Tibial nerve (tissue), 4 donors: Measurements from ENCODE around the gene GRB10. TPM values are rescaled to one million over a fixed set of nuclear protein-coding genes. Genes with fewer than 3 reads are reported as not detected.

Experiments used
- DNase-seq, 2 donors: peaks; one replicate each; pipeline ENCODE4 v3.0.0-alpha.2; 2019; ENCODE audit warnings: low spot score in 2 of 2
- H3K27ac ChIP-seq, 4 donors: fragments of 200-600 bp; sonication (generic) in 3 of 4; one replicate each; pipeline ENCODE4 v1.5.1; 2017 to 2019; ENCODE audit warnings: mild to moderate bottlenecking in 1 of 4
- H3K27me3 ChIP-seq, 2 donors: fragments of 200-600 bp; sonication (generic) in 1 of 2; one replicate each; pipeline versions ENCODE4 v1.5.1 to v1.6.0; 2017 to 2019
- H3K36me3 ChIP-seq, 3 donors: fragments of 200-600 bp; sonication (generic); one replicate each; pipeline ENCODE4 v1.5.1; 2018 to 2019
- H3K4me1 ChIP-seq, 4 donors: fragments of 200-600 bp; sonication (generic) in 3 of 4; one replicate each; pipeline ENCODE4 v1.5.1; 2017 to 2019
- H3K4me3 ChIP-seq, 4 donors: fragments of 200-600 bp; sonication (generic) in 3 of 4; one replicate each; pipeline ENCODE4 v1.5.1; 2017 to 2019; ENCODE audit warnings: mild to moderate bottlenecking in 1 of 4, moderate library complexity in 1 of 4
- H3K9me3 ChIP-seq, 4 donors: fragments of 200-600 bp; sonication (generic) in 3 of 4; one replicate each; pipeline ENCODE4 v1.5.1; 2017 to 2019
- EP300 ChIP-seq, 2 donors: sonication (generic); formaldehyde crosslinking; IDR thresholded peaks; one replicate each; pipeline ENCODE4 v1.6.1; 2017; ENCODE audit warnings: antibody characterized with exemption in 2 of 2, mild to moderate bottlenecking in 1 of 2
- POLR2A ChIP-seq, 2 donors: fragments of 450-650 bp; IDR thresholded peaks; one replicate each; pipeline ENCODE4 v1.6.1; 2017; ENCODE audit warnings: antibody characterized with exemption in 2 of 2, mild to moderate bottlenecking in 2 of 2, moderate library complexity in 2 of 2
- WGBS, 2 donors: methylation state at CpG; one replicate each; pipeline ENCODE4 v1.1.5; 2018; 5-methylcytosine and 5-hydroxymethylcytosine counted together
- total RNA-seq, 4 donors: library from RNA; depleted of rRNA; stranded (reverse); fragments of >200 nt; gene quantifications; one replicate each; pipeline ENCODE4 v1.1.0, GENCODE V29; 2016
- TF ChIP-seq, protein P1 (sequence below), 5 experiments: fragments of 200-600 bp in 3 of 5; fragments of 450-650 bp in 2 of 5; sonication (generic) in 3 of 5; IDR thresholded peaks; one replicate each; pipeline ENCODE4 v1.5.1; 2016 to 2019; ENCODE audit warnings: antibody characterized with exemption in 5 of 5, mild to moderate bottlenecking in 3 of 5, moderate library complexity in 2 of 5

GRB10 gene
- total RNA-seq, 4 donors from 2014 or later: 34.1 to 73.9 (median 56.0) TPM

DNA sequence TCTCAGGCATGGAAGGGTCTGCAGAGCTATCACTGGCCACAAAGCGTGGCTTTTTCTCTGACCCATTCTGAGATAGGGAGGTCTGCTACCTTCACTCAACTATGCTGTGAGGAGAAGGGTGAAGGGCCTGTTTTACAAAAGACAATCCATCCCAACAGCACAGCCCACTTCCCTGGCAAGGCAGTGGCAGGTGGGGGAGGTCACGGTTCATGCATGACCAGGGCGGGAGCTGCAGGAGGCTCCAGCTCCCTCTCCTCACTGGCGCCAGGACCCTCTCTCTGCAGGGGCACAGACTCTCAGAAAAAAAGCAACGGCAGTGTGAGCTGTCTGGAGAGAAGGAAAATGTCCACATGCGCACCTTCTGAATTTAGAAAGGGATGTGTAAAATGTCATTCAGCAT lies 28.5 kb downstream of the GRB10 start:
- 88 to 99% methylated on average over 6 of the region's 6 CpGs for WGBS, 2 donors
- DNase-seq: no peak
- Histone ChIP-seq H3K4me3 (no peak overlapping the region), H3K36me3 (peaks cover 0 to 22% (median 0%) of the 10 kb centered on the region in 3 donors), H3K27ac (no peak overlapping the region), H3K4me1 (peaks cover 0 to 4% (median 0%) of the 10 kb centered on the region in 4 donors), H3K9me3 (no peaks in the 10 kb centered on the region), H3K27me3 (no peaks in the 10 kb centered on the region)
- TF ChIP-seq, protein P1, sequence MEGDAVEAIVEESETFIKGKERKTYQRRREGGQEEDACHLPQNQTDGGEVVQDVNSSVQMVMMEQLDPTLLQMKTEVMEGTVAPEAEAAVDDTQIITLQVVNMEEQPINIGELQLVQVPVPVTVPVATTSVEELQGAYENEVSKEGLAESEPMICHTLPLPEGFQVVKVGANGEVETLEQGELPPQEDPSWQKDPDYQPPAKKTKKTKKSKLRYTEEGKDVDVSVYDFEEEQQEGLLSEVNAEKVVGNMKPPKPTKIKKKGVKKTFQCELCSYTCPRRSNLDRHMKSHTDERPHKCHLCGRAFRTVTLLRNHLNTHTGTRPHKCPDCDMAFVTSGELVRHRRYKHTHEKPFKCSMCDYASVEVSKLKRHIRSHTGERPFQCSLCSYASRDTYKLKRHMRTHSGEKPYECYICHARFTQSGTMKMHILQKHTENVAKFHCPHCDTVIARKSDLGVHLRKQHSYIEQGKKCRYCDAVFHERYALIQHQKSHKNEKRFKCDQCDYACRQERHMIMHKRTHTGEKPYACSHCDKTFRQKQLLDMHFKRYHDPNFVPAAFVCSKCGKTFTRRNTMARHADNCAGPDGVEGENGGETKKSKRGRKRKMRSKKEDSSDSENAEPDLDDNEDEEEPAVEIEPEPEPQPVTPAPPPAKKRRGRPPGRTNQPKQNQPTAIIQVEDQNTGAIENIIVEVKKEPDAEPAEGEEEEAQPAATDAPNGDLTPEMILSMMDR (IDR thresholded peaks at IDR 0.05): no peak
- TF ChIP-seq POLR2A (IDR thresholded peaks at IDR 0.05) (no peak), EP300 (IDR thresholded peaks at IDR 0.05) (no peak)

DNA sequence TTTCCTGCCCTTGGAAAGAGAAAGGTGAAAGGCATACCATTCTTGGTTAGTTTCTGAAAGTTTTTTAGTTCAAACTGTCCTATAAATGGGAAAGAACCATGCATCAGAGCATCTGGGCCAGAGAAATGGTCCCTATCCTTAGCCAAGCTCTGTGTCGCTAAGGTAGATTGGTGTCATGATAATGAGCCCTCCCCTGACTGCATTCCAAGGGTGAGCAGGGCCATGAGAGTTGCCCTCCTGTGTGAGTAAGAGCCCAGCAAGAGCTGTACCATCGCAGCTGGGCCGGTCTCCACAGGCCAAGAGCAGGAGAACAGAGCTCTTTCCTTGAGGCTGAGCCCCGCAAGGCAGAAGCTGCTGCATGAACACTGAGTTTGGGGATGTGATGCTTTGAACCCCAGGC lies 30.3 kb downstream of the GRB10 start:
- Histone ChIP-seq H3K36me3 (peaks cover 0 to 34% (median 0%) of the 10 kb centered on the region in 3 donors), H3K4me1 (peaks cover 0 to 4% (median 0%) of the 10 kb centered on the region in 4 donors), H3K27ac (no peak overlapping the region), H3K4me3 (no peak overlapping the region), H3K27me3 (no peaks in the 10 kb centered on the region), H3K9me3 (no peaks in the 10 kb centered on the region)
- WGBS, 2 donors: 91 to 96% methylated on average over 4 of the region's 4 CpGs
- no peak for DNase-seq
- no peak for TF ChIP-seq POLR2A (IDR thresholded peaks at IDR 0.05)
- TF ChIP-seq, protein P1 (IDR thresholded peaks at IDR 0.05): no peak
- TF ChIP-seq EP300 (IDR thresholded peaks at IDR 0.05): no peak

DNA sequence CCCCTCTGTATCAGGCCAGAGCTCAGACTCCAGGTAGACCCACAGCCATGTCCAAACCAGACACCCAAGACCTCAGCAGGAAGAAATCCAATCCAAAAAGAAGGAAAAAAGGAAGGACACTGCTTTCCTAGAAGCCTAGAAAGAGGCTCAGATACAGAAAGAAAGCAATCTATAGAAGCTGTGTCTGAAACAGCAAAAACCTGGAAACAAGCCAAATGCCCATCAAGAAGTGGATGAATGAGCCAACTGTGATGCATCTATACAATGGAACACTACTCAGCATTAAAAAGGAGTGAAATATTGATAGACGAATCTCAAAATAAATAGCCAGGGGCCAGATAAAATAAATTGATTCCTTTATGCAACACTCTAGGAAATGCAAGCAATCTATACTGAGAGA lies 31.6 kb downstream of the GRB10 start:
- TF ChIP-seq, protein P1 (IDR thresholded peaks at IDR 0.05): no peak
- TF ChIP-seq EP300 (IDR thresholded peaks at IDR 0.05) (no peak), POLR2A (IDR thresholded peaks at IDR 0.05) (no peak)
- 58 to 70% methylated on average over 1 of the region's 1 CpG for WGBS, 2 donors
- H3K27ac ChIP-seq: no peak overlapping the region
- H3K36me3 ChIP-seq: peaks cover 0 to 38% (median 0%) of the 10 kb centered on the region in 3 donors
- DNase-seq: no peak
- H3K27me3 ChIP-seq: no peaks in the 10 kb centered on the region
- no peak overlapping the region for H3K4me3 ChIP-seq
- H3K4me1 ChIP-seq: peaks cover 0 to 4% (median 0%) of the 10 kb centered on the region in 4 donors
- no peaks in the 10 kb centered on the region for H3K9me3 ChIP-seq

DNA sequence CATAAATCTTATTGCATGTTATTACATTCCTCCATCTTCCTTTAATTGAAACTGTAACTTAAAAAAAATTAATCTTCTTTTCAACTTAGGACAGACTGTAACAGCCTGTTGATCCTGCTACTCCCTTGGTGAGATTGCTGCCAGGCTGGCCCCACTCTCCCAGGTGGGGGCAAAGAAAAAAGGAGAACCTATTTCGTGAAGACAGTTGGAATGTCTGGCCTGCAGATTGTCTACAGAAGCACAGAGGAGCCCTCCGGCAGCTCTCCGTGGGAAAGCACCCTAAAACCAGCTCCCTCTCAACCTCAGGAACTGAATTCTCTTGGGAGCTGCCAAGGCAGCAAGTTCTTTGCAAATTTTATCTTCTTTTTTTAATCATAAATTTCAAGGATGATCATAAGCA lies 32.8 kb downstream of the GRB10 start:
- peaks cover 0 to 4% (median 0%) of the 10 kb centered on the region in 4 donors for H3K4me1 ChIP-seq
- H3K36me3 ChIP-seq: peaks cover 0 to 28% (median 0%) of the 10 kb centered on the region in 3 donors
- WGBS, 2 donors: 80 to 87% methylated on average over 3 of the region's 3 CpGs
- H3K27me3 ChIP-seq: no peaks in the 10 kb centered on the region
- TF ChIP-seq EP300 (IDR thresholded peaks at IDR 0.05) (no peak), POLR2A (IDR thresholded peaks at IDR 0.05) (no peak)
- TF ChIP-seq, protein P1 (IDR thresholded peaks at IDR 0.05): no peak
- no peak overlapping the region for H3K27ac ChIP-seq
- no peak overlapping the region for H3K4me3 ChIP-seq
- H3K9me3 ChIP-seq: no peaks in the 10 kb centered on the region
- no peak for DNase-seq

DNA sequence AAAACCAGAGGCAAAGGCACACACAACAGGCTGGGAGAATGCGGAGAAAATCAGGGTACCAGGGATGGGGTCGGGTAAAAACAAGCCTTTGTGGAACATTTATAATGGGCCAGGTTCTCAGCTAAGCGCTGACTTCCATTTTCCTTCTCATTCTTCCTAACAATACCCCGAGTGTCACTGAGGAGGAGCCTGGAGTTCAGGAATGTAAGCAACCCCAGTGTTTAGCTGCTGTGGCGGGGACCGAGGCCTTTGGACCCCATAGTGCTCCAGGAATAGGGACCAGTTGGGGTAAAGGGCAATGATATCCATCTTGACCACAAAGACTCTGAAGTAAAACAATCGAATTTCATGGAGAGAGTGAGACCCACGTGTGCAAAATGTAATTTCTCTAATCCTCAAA lies 34.2 kb downstream of the GRB10 start:
- Histone ChIP-seq H3K9me3 (no peaks in the 10 kb centered on the region), H3K36me3 (peaks cover 0 to 27% (median 0%) of the 10 kb centered on the region in 3 donors), H3K27ac (no peak overlapping the region), H3K4me1 (peaks cover 0 to 4% (median 0%) of the 10 kb centered on the region in 4 donors), H3K27me3 (no peaks in the 10 kb centered on the region), H3K4me3 (no peak overlapping the region)
- TF ChIP-seq EP300 (IDR thresholded peaks at IDR 0.05): no peak
- 85 to 86% methylated on average over 8 of the region's 8 CpGs for WGBS, 2 donors
- DNase-seq: no peak

DNA sequence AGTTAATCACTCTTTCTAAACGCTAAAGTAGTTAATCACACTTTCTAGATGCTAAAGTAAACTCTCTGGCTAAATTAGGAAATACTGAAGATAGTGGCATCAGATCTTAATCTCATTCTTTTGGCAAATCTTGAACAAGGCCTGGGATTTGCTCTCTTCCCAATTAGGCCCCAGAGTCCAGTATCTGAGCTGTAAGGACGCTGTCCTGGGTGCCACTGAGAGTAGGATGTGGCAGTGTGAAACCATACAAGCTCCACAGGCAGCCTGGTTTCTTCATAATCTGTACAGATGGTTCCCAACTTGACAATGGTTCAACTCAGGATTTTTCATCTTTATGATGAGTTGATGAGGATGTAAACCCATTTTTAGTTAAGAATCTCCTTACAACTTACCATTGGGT lies 36.9 kb downstream of the GRB10 start:
- Histone ChIP-seq H3K27me3 (no peaks in the 10 kb centered on the region), H3K9me3 (no peaks in the 10 kb centered on the region), H3K4me1 (peaks cover 0 to under 1% (median 0%) of the 10 kb centered on the region in 4 donors), H3K27ac (no peak overlapping the region), H3K4me3 (no peak overlapping the region), H3K36me3 (peaks cover 0 to 21% (median 0%) of the 10 kb centered on the region in 3 donors)
- no peak for TF ChIP-seq EP300 (IDR thresholded peaks at IDR 0.05)
- 59 to 72% methylated on average over 2 of the region's 2 CpGs for WGBS, 2 donors
- no peak for DNase-seq
